Left ventricle myocardium inferior (tissue), 1 donor: ENCODE measurements around the gene SLC45A3. TPM values are rescaled to one million over a fixed set of nuclear protein-coding genes. Genes with fewer than 3 reads are reported as not detected.

Experiments used
- DNase-seq: peaks from one replicate; pipeline ENCODE4 v3.0.0-alpha.2; 2020
- H3K27ac ChIP-seq: fragments of 200-600 bp; replicated peaks from 2 replicates; pipeline ENCODE4 v1.8.0; 2021
- H3K27me3 ChIP-seq: fragments of 200-600 bp; 2 replicates; pipeline ENCODE4 v1.8.0; 2021; ENCODE audit warnings: low read depth
- H3K36me3 ChIP-seq: fragments of 200-600 bp; 2 replicates; pipeline ENCODE4 v1.8.0; 2021
- H3K4me1 ChIP-seq: fragments of 200-600 bp; 2 replicates; pipeline ENCODE4 v1.8.0; 2021
- H3K4me3 ChIP-seq: fragments of 200-600 bp; 2 replicates; pipeline ENCODE4 v1.8.0; 2021; ENCODE audit warnings: mild to moderate bottlenecking, moderate library complexity
- H3K9me3 ChIP-seq: fragments of 200-600 bp; replicated peaks from 2 replicates; pipeline ENCODE4 v1.8.0; 2021
- CTCF ChIP-seq: fragments of 200-600 bp; IDR thresholded peaks from 2 replicates; pipeline ENCODE4 v1.8.0; 2021; ENCODE audit warnings: antibody characterized with exemption, mild to moderate bottlenecking, borderline replicate concordance
- intact Hi-C: fragments of 100-400 bp; cut with micrococcal nuclease; formaldehyde crosslinking; loops from one replicate; pipeline ENCODE4 v1.11.0; 2022
- total RNA-seq: library from RNA; stranded (reverse); fragmentation: NEBNext Ultra II Directional; extraction: Animal tissue kit (Norgen Biotek cat#: 25700); gene quantifications from one replicate; pipeline ENCODE4 v1.2.1, GENCODE V29; 2021
- donor health status: DM: no; HTN: yes; CAD: no; lungs with severe emphysema.

Gene SLC45A3
- total RNA-seq, 1 donor from 2014 or later, result 5.2 TPM

GRCh38 chr1:205688171-205689080, 8.1 kb upstream of the SLC45A3 start:
- Histone ChIP-seq H3K27me3 (no peaks in the 10 kb centered on the region), H3K36me3 (no peaks in the 10 kb centered on the region), H3K27ac (no peak overlapping the region), H3K4me1 (no peaks in the 10 kb centered on the region), H3K9me3 (no peaks in the 10 kb centered on the region), H3K4me3 (no peak overlapping the region)
- no peak for DNase-seq
- no peak for TF ChIP-seq CTCF
- intact Hi-C loops, result no loop called here

DNA sequence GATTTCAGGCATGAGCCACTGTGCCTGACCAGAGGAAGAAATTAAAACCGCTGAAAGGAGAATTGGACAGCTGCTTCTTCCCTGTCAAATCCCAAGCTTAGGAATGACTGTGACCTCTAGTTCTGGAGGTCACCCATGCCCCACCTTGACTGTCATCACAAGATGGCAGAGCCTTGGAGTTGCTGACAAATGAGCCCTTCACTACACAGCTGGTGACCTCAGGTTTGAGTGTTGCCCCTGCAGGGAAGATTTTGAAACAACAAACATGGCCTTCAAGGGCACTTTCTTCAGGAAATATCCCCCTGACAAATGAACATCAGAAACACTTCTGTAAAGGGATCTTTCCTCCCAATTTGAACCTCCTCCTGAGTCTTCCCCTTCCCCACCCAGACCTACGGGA, 6.9 kb upstream of the SLC45A3 start:
- Histone ChIP-seq H3K27me3 (no peaks in the 10 kb centered on the region), H3K4me3 (no peak overlapping the region), H3K27ac (no peak overlapping the region), H3K36me3 (no peaks in the 10 kb centered on the region), H3K9me3 (no peaks in the 10 kb centered on the region), H3K4me1 (no peaks in the 10 kb centered on the region)
- intact Hi-C loops, result no loop called here
- no peak for DNase-seq
- no peak for TF ChIP-seq CTCF

- H3K27ac ChIP-seq, result no peak overlapping the region
- intact Hi-C loops, result no loop called here
- DNase-seq, result no peak
- H3K4me3 ChIP-seq, result no peak overlapping the region
- H3K36me3 ChIP-seq, result no peaks in the 10 kb centered on the region
- peaks cover 9% of the 10 kb centered on the region for H3K27me3 ChIP-seq
- TF ChIP-seq CTCF, result no peak
- peaks cover 42% of the 10 kb centered on the region for H3K4me1 ChIP-seq
- H3K9me3 ChIP-seq, result no peaks in the 10 kb centered on the region
Observed at GRCh38 chr1:205681364-205681763, 1.1 kb upstream of the SLC45A3 start.

DNA sequence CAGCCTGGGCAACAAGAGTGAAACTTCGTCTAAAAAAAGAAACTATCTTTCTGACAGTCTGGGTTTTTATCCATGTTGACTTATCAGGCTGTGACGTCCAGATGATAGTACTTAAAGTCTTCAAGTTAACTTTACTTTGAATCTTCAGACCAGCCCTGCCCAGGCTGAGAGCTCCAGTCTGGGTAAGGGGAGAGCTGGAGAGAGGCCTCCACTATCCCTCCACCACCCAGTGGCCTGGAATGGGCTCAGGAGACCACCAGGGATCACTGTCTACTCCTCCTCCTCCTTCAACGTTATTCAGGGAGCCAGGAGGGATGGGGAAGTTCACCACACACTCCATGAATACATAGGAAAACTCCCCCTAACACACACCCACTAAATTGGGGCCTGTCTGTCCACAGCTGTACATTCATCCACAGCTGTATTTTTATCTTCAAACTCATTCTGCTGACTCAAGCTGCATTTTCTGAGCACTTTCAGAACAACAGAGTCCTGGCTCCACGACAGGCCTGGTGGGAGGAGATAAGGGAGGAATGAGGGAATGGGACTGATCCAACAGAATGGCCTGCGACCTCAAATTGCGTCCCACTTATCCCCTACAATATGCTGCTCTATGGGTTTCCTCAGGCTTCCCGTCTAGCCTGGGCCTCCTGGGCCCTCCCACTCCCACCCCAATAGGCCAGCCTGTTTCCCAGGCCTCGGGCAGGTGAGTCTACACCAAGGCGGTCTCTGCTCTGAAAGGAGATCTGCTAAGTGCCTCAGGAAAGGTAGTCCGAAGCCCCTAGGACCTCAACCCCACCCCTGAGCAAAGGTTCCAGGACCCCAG, 1.8 kb downstream of the SLC45A3 start:
- Histone ChIP-seq H3K4me1 (peaks cover 43% of the 10 kb centered on the region), H3K4me3 (peak overlapping the region; percentile 77), H3K36me3 (no peaks in the 10 kb centered on the region), H3K9me3 (no peaks in the 10 kb centered on the region), H3K27me3 (peaks cover 9% of the 10 kb centered on the region), H3K27ac (peak overlapping the region; percentile 76)
- TF ChIP-seq CTCF, result no peak
- peak; percentile 45 for DNase-seq
- intact Hi-C loops, result no loop called here

DNA sequence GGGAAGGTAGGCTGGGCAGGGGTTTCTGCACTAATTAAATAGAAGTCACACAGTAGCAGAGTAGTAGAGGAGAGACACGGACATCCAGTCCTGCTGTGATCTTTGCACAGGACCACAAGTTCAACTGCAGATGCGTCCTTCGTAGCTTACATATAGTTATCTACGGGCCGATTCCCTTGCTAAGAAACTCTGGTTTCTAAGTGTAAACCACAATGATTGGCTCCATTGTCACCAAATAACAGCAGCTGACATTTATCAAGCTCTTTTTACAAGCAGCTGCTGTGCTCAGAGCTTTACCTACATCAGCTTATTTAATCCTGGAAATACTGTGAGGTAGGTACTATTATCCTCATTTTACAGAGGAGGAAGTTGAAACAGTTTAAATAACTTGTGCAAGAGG, 3.1 kb downstream of the SLC45A3 start:
- no peak for TF ChIP-seq CTCF
- Histone ChIP-seq H3K4me3 (no peak overlapping the region), H3K36me3 (no peaks in the 10 kb centered on the region), H3K27me3 (peaks cover 9% of the 10 kb centered on the region), H3K9me3 (no peaks in the 10 kb centered on the region), H3K27ac (no peak overlapping the region), H3K4me1 (peaks cover 43% of the 10 kb centered on the region)
- intact Hi-C loops, result no loop called here
- no peak for DNase-seq
